Measurements from ENCODE around the gene UBAC2.

GRCh38 chr13:99374169-99374991 lies 173.7 kb downstream of the UBAC2 start:
- TF ChIP-seq POLR2A (IDR thresholded peaks at IDR 0.05) (no peak), CTCF (IDR thresholded peaks at IDR 0.05) (no peak)

Data from heart left ventricle (tissue), 13 donors.